GM18868 (cell line): ENCODE measurements around the gene PLCB2.

Experiments
- ATAC-seq: cut with Tn5 transposase; IDR thresholded peaks from one replicate; pipeline ENCODE4 v1.9.1; 2021; ENCODE audit warnings: mild to moderate bottlenecking, moderate library complexity; ENCODE audit not compliant: unreplicated experiment

Gene PLCB2

GRCh38 chr15:40239404-40239692 lies 68.4 kb downstream of the PLCB2 start:
- ATAC-seq, result no peak

GRCh38 chr15:40238532-40239403 lies 69.0 kb downstream of the PLCB2 start, which contains the start of gene PAK6:
Gene PAK6 (plus strand): TSS chr15:40239063. CDS start chr15:40264786, 25,723 bp downstream.
- no peak for ATAC-seq
